Retinal pigment epithelial cell (primary cell): ENCODE data around the gene PLK5.

Source experiments
- DNase-seq: peaks from one replicate; pipeline ENCODE4 v3.0.0-alpha.2; 2010; ENCODE audit warnings: low read depth
- H3K4me3 ChIP-seq: 2 replicates; pipeline ENCODE4 v1.5.1; 2011; ENCODE audit warnings: mild to moderate bottlenecking, low read length, control low read depth, moderate library complexity
- TF ChIP-seq, protein P1 (sequence below): conservative IDR thresholded peaks from 2 replicates; pipeline ENCODE4 v1.5.1; 2011; ENCODE audit warnings: low read depth, low read length, control low read depth, inconsistent platforms

Gene PLK5

GRCh38 chr19:1505991-1506881, 17.6 kb upstream of the PLK5 start:
- no peak for DNase-seq
- TF ChIP-seq, protein P1, sequence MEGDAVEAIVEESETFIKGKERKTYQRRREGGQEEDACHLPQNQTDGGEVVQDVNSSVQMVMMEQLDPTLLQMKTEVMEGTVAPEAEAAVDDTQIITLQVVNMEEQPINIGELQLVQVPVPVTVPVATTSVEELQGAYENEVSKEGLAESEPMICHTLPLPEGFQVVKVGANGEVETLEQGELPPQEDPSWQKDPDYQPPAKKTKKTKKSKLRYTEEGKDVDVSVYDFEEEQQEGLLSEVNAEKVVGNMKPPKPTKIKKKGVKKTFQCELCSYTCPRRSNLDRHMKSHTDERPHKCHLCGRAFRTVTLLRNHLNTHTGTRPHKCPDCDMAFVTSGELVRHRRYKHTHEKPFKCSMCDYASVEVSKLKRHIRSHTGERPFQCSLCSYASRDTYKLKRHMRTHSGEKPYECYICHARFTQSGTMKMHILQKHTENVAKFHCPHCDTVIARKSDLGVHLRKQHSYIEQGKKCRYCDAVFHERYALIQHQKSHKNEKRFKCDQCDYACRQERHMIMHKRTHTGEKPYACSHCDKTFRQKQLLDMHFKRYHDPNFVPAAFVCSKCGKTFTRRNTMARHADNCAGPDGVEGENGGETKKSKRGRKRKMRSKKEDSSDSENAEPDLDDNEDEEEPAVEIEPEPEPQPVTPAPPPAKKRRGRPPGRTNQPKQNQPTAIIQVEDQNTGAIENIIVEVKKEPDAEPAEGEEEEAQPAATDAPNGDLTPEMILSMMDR: no peak
- H3K4me3 ChIP-seq: no peak overlapping the region

- H3K4me3 ChIP-seq: peak overlapping the region; percentile 7
- DNase-seq: no peak
- TF ChIP-seq, protein P1: no peak
These were observed 16.7 kb upstream of the PLK5 start for GRCh38 chr19:1507192-1507660.

DNA sequence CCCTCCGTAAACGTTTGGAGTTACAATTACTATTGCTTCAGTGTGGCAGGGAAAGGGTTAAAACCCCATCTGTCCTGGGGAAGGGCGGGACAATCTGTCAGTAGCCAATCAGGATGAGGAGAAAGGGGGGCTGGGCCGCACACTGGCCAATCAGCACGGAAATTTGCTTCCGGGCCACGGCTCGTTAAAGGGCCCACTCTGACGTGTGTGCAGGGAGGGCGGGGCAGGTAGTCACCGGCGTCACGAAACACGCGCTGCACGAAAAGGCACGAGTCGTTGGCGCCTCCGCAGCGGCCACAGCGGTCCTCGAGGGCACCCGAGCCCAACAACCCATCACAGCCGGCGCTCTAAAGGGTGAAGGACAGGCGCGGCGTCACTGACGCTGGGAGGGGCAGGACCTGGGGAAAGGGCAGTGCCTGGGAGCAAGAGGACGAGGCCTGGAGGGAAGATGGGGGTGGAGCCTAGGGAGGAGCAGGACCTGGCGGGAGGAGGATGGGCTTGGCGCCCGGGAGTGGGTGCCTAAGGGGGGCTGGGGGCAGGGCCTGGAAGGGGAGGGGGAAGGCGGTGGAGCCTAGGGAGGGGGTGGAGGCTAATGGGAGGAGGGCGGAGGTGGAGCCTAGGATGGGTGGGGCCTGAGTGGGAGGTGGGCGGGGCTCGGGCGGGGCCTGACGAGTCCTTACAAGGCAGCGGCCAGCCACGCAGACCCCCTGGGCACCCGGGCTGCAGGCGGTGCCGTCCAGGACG, 15.9 kb upstream of the PLK5 start:
- peak overlapping the region; percentile 53 for H3K4me3 ChIP-seq
- peak; percentile 89 for DNase-seq
- TF ChIP-seq, protein P1: no peak

DNA sequence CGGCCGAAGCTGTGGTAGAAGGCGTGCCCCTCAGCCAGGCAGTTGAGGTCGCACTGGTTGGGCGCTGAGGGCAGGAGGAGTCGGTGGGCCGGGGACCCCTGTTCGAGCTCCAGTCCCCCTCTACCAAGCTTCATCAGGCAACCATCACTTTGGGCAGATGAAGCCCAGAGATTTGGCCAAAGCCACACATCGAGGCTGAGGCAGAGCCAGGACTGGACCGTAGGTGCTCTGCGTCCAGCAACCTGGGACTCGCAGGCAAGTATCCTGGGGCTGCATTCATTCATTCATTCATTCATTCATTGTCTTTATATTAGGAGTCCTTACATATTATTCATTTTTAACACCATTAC, 15.4 kb upstream of the PLK5 start:
- no peak for DNase-seq

GRCh38 chr19:1509602-1510441, 14.1 kb upstream of the PLK5 start:
- TF ChIP-seq, protein P1: no peak
- no peak overlapping the region for H3K4me3 ChIP-seq
- DNase-seq: no peak

More for the DNA sequence above, 15.4 kb upstream of the PLK5 start:
- TF ChIP-seq, protein P1: no peak
- H3K4me3 ChIP-seq: peak overlapping the region; percentile 10

GRCh38 chr19:1510442-1510806, 13.5 kb upstream of the PLK5 start:
- TF ChIP-seq, protein P1: no peak
- H3K4me3 ChIP-seq: peak overlapping the region; percentile 14
- no peak for DNase-seq
